H1 (cell line): ENCODE data around the gene GREB1L.

Source experiments
- EGR1 ChIP-seq: IDR thresholded peaks from 2 replicates; pipeline ENCODE4 v1.6.1; 2011; ENCODE audit warnings: low read depth, low read length, borderline replicate concordance
- EP300 ChIP-seq, 2 experiments: IDR thresholded peaks; 1 replicate in 1 of 2; 2 replicates in 1 of 2; pipeline ENCODE4 v1.6.1; 2011 to 2012; ENCODE audit warnings: low read depth in 2 of 2, low read length in 2 of 2, mild to moderate bottlenecking in 2 of 2, borderline replicate concordance in 1 of 2, inconsistent platforms in 1 of 2, moderate library complexity in 1 of 2
- EZH2 ChIP-seq: fragments of 200-600 bp; sonication (generic); IDR thresholded peaks from 2 replicates; pipeline ENCODE4 v1.7.1; 2012; ENCODE audit warnings: low read depth, mild to moderate bottlenecking, moderate library complexity, low read length, inconsistent platforms; ENCODE audit not compliant: severe bottlenecking
- GABPA ChIP-seq: IDR thresholded peaks from 2 replicates; pipeline ENCODE4 v1.6.1; 2011; ENCODE audit warnings: mild to moderate bottlenecking, low read length, moderate library complexity, borderline replicate concordance; ENCODE audit not compliant: insufficient read depth
- POLR2A ChIP-seq, 2 experiments: IDR thresholded peaks; 1 replicate in 1 of 2; 2 replicates in 1 of 2; pipeline ENCODE4 v1.6.1; 2011; ENCODE audit warnings: low read depth in 2 of 2, low read length in 2 of 2, mild to moderate bottlenecking in 2 of 2; ENCODE audit errors: control extremely low read depth in 1 of 2
- POLR2AphosphoS5 ChIP-seq: IDR thresholded peaks from 2 replicates; pipeline ENCODE4 v1.6.1; 2011; ENCODE audit warnings: low read depth, low read length
- RAD21 ChIP-seq, 2 experiments: IDR thresholded peaks in 1 of 2; conservative IDR thresholded peaks in 1 of 2; 2 replicates each; pipeline ENCODE4 v1.6.1; 2011; ENCODE audit warnings: low read depth in 2 of 2, low read length in 2 of 2, improper control_type of control experiment in 1 of 2, inconsistent platforms in 1 of 2, mild to moderate bottlenecking in 1 of 2, moderate library complexity in 1 of 2
- RFX5 ChIP-seq: IDR thresholded peaks from 2 replicates; pipeline ENCODE4 v1.6.1; 2011; ENCODE audit warnings: low read depth, low read length, improper control_type of control experiment, borderline replicate concordance
- TAF1 ChIP-seq: IDR thresholded peaks from 2 replicates; pipeline ENCODE4 v1.6.1; 2011; ENCODE audit warnings: mild to moderate bottlenecking, low read depth, low read length
- TBP ChIP-seq: IDR thresholded peaks from 2 replicates; pipeline ENCODE4 v1.6.1; 2011; ENCODE audit warnings: low read depth, low read length, improper control_type of control experiment
- YY1 ChIP-seq: IDR thresholded peaks from 2 replicates; pipeline ENCODE4 v1.6.1; 2011; ENCODE audit warnings: low read depth, mild to moderate bottlenecking, low read length
- TF ChIP-seq, protein P1 (sequence below): IDR thresholded peaks from 2 replicates; pipeline ENCODE4 v1.6.1; 2011; ENCODE audit warnings: low read length, improper control_type of control experiment
- TF ChIP-seq, protein P2 (sequence below), 3 experiments: IDR thresholded peaks; 1 replicate in 2 of 3; 2 replicates in 1 of 3; pipeline versions ENCODE4 v1.5.1 to v1.6.1; 2011; ENCODE audit warnings: low read length in 3 of 3, mild to moderate bottlenecking in 3 of 3, inconsistent platforms in 2 of 3, low read depth in 1 of 3, moderate library complexity in 1 of 3; ENCODE audit not compliant: insufficient read depth in 1 of 3; ENCODE audit errors: control extremely low read depth in 1 of 3
- TF ChIP-seq, protein P3 (sequence below): IDR thresholded peaks from 2 replicates; pipeline ENCODE4 v1.6.1; 2012; ENCODE audit warnings: low read length, inconsistent platforms

DNA sequence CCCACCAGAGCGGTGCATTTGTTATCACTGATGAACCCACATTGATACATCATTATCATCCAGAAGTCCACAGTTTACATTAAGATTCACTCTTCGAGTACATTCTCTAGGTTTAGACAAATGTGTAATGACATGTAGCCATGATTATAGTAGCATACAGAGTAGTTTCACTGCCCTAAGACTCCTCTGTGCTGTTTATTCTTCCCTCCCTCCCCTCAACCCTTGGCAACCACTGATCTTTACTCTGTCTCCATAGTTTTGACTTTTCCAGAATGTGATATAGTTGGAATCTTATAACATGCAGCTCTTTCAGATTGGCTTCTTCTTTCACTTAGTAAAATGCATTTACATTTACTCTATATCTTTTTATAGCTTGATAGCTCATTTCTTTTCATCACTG lies 31.2 kb upstream of the GREB1L start:
- TF ChIP-seq, protein P1, sequence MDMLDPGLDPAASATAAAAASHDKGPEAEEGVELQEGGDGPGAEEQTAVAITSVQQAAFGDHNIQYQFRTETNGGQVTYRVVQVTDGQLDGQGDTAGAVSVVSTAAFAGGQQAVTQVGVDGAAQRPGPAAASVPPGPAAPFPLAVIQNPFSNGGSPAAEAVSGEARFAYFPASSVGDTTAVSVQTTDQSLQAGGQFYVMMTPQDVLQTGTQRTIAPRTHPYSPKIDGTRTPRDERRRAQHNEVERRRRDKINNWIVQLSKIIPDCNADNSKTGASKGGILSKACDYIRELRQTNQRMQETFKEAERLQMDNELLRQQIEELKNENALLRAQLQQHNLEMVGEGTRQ: no peak
- TF ChIP-seq RFX5 (no peak), TAF1 (no peak), RAD21 (IDR thresholded peaks at IDR 0.05 in 1 of 2, conservative IDR thresholded peaks at IDR 0.05 in 1 of 2; ENCODE audit: low read depth in 2 of 2, low read length in 2 of 2) (no peak), POLR2AphosphoS5 (no peak), YY1 (no peak), EP300 (IDR thresholded peaks at IDR 0.05; ENCODE audit: borderline replicate concordance in 1 of 2, low read depth in 2 of 2, low read length in 2 of 2) (no peak), EGR1 (no peak), EZH2 (no peak), GABPA (no peak), POLR2A (IDR thresholded peaks at IDR 0.05; ENCODE audit: control extremely low read depth in 1 of 2, low read depth in 2 of 2, low read length in 2 of 2) (no peak), TBP (no peak)
- TF ChIP-seq, protein P2, sequence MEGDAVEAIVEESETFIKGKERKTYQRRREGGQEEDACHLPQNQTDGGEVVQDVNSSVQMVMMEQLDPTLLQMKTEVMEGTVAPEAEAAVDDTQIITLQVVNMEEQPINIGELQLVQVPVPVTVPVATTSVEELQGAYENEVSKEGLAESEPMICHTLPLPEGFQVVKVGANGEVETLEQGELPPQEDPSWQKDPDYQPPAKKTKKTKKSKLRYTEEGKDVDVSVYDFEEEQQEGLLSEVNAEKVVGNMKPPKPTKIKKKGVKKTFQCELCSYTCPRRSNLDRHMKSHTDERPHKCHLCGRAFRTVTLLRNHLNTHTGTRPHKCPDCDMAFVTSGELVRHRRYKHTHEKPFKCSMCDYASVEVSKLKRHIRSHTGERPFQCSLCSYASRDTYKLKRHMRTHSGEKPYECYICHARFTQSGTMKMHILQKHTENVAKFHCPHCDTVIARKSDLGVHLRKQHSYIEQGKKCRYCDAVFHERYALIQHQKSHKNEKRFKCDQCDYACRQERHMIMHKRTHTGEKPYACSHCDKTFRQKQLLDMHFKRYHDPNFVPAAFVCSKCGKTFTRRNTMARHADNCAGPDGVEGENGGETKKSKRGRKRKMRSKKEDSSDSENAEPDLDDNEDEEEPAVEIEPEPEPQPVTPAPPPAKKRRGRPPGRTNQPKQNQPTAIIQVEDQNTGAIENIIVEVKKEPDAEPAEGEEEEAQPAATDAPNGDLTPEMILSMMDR (IDR thresholded peaks at IDR 0.05; ENCODE audit: control extremely low read depth in 1 of 3, insufficient read depth in 1 of 3, low read depth in 1 of 3, low read length in 3 of 3): no peak
- TF ChIP-seq, protein P3, sequence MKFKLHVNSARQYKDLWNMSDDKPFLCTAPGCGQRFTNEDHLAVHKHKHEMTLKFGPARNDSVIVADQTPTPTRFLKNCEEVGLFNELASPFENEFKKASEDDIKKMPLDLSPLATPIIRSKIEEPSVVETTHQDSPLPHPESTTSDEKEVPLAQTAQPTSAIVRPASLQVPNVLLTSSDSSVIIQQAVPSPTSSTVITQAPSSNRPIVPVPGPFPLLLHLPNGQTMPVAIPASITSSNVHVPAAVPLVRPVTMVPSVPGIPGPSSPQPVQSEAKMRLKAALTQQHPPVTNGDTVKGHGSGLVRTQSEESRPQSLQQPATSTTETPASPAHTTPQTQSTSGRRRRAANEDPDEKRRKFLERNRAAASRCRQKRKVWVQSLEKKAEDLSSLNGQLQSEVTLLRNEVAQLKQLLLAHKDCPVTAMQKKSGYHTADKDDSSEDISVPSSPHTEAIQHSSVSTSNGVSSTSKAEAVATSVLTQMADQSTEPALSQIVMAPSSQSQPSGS: no peak
